ENCODE data around the gene MED14. TPM values are rescaled to one million over a fixed set of nuclear protein-coding genes. Genes with fewer than 3 reads are reported as not detected.

Gene MED14
- polyA plus RNA-seq, 4 donors: 36.9 to 62.2 (median 50.1) TPM

DNA sequence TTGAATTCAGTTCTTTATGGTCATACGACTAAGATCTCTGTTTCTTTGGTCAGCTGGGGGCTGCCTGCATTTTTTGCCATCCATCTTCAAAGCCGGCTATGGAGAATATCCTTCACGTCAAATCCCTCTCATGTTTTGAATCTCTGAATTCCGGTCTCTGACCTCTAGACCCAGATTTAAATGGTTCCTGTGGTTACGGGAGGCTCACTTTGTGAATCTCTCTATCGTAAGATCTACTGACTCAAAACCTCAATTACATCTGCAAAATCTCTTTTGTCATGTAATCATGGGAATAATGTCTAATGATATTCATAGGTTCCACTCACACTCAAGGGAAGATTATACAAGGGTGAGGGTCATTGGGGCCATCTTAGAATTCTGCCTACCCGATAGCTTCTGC is 117.8 kb downstream of the MED14 start:
- no peak for DNase-seq (ENCODE audit: low read depth in 4 of 4, low spot score in 2 of 4)

DNA sequence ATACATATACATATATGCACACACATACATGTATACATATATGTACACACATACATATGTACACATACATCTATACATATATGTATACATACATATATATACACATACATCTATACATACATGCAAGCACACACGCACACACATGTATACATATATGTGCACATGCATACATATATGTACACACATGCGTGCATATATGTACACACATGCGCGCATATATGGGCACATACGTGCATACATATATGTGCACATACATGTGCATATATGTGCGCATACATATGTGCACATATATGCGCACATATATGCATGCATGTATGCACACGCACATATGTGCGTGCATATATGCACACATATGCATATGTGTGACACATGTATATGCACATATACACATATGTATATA is 119.4 kb downstream of the MED14 start:
- DNase-seq (ENCODE audit: low read depth in 4 of 4, low spot score in 2 of 4): no peak

DNA sequence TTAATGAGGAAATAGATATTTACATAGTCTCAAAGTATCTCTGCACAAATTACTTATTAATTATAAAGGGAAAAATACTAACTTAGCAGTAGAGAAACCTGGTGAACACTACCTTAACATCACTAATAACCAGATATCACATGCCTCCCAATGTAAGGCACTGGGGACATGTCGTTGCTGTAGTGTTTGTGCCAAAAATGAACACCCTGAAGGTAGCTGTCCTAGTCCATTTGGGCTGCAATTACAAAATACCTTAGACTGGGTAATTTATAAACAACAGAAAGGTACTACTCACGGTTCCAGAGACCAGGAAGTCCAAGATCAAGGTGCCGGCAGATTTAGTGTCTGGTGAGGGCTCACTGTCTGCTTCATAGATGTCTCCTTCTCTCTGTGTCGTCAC is 122.8 kb downstream of the MED14 start:
- no peak for DNase-seq (ENCODE audit: low read depth in 4 of 4, low spot score in 2 of 4)

DNA sequence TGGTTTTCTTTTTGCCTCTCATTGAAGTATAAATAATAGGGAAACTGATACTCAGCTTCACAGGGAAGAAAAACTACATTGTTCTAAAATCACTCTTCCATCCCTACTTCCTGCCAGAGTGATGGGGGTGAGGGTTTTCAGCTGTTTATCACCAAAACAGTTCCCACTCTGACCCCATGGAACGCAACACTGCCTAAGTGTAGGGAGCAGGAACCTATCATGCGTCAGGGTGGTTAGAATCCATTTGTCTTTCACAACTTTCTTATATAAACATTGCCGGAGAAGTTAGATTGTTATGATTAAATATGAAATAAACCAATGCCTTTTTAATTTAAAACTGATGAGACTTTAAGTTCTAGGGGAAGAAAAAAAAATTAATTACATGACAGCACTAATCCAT is 128.0 kb downstream of the MED14 start:
- no peak for DNase-seq (ENCODE audit: low read depth in 4 of 4, low spot score in 2 of 4)

DNA sequence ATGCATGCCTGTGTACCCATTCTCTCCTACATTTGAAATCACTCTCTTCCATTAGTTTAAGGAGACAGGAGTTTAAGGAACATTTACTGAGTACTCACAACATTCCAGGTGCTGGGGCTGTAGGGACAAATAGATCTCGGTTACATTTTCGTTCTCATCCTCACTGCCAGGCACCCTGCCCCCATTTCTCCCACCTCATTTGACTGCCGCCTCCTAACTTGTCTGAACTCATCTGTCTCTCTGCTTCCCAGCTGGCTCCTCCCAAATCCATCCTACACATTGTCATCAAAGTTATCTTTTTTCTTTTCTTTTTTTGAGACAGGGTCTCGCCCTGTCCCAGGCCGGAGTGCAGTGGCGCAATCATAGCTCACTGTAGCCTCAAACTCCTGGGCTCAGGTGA is 131.9 kb downstream of the MED14 start:
- no peak for DNase-seq (ENCODE audit: low read depth in 4 of 4, low spot score in 2 of 4)

Other genes with a start within 250 kb of the MED14 start
- 100 to 1,000 TPM; 157 to 231 (median 191) TPM for gene ATP6AP2, start 154.6 kb downstream of the MED14 start, polyA plus RNA-seq (ENCODE audit: insufficient read length in 4 of 4)
- gene MPC1L, start 112.1 kb downstream of the MED14 start, polyA plus RNA-seq (ENCODE audit: insufficient read length in 4 of 4): not detected
- 10 to 100 TPM; 10.3 to 12.1 (median 11.8) TPM for gene CXorf38, start 88.0 kb downstream of the MED14 start, polyA plus RNA-seq (ENCODE audit: insufficient read length in 4 of 4)